K562 (cell line): ENCODE data around the gene ADARB2. TPM values are rescaled to one million over a fixed set of nuclear protein-coding genes. Genes with fewer than 3 reads are reported as not detected.

Source experiments
- ATAC-seq: fragments of 200-7000 bp; cut with Tn5 transposase; 3 replicates; pipeline ENCODE4 v1.9.1; 2020; ENCODE audit warnings: moderate library complexity
- BruUV-seq: library from RNA; stranded (reverse); fragments of 400-500 nt; replicated peaks from 2 replicates; lab custom pipeline; 2021; lab: Mats Ljungman, UMichigan
- CTCF ChIA-PET: fragments of 300-600 bp; formaldehyde crosslinking; extraction: SDS; loops from one replicate; lab custom pipeline; 2021; ENCODE audit warnings: low intra/inter-chr PET ratio; lab: Yijun Ruan, JAX
- POLR2A ChIA-PET: fragments of 300-600, 350-650 bp; sonication (Branson Sonifier 250); formaldehyde crosslinking; extraction: SDS; loops from one replicate; lab custom pipeline; 2021; ENCODE audit warnings: antibody characterized with exemption, inconsistent platforms; lab: Yijun Ruan, JAX
- DNase-seq, 4 experiments: peaks; one replicate each; pipeline versions ENCODE4 v3.0.0 to v3.0.0-alpha.2; 2011 to 2018; ENCODE audit warnings: low spot score in 3 of 4, mixed read lengths in 3 of 4; ENCODE audit errors: extremely low read depth in 1 of 4
- FAIRE-seq: peaks from 2 replicates; lab custom pipeline; 2011; peaks lifted over from hg19 to GRCh38; lab: Jason Lieb, UNC
- H2AFZ ChIP-seq: 2 replicates; pipeline ENCODE4 v1.6.0; 2011; ENCODE audit warnings: low read depth, low read length, control low read depth, inconsistent platforms
- H3K27ac ChIP-seq: fragments of 200-600 bp; 3 replicates; pipeline ENCODE4 v1.8.0; 2011; ENCODE audit warnings: low read depth, mild to moderate bottlenecking, control low read depth, inconsistent platforms, low read length, moderate library complexity, mixed read lengths; ENCODE audit errors: extremely low read depth
- H3K27me3 ChIP-seq, 2 experiments: fragments of 300-600 bp in 1 of 2; 2 replicates in 1 of 2; 3 replicates in 1 of 2; pipeline versions ENCODE4 v1.6.0 to v1.8.0; 2011; ENCODE audit warnings: inconsistent platforms in 2 of 2, low read length in 2 of 2, mild to moderate bottlenecking in 1 of 2, mixed read lengths in 1 of 2, moderate library complexity in 1 of 2; ENCODE audit not compliant: control insufficient read depth in 2 of 2, insufficient read depth in 2 of 2
- H3K36me3 ChIP-seq: fragments of 300-600 bp; 3 replicates; pipeline ENCODE4 v1.8.0; 2011; ENCODE audit warnings: mild to moderate bottlenecking, low read length, inconsistent platforms; ENCODE audit not compliant: control insufficient read depth, insufficient read depth
- H3K4me1 ChIP-seq, 2 experiments: fragments of 200-600 bp in 1 of 2; replicated peaks in 1 of 2; 2 replicates in 1 of 2; 3 replicates in 1 of 2; pipeline versions ENCODE4 v1.5.1 to v1.8.0; 2011; ENCODE audit warnings: inconsistent platforms in 2 of 2, low read length in 2 of 2, mild to moderate bottlenecking in 1 of 2, mixed read lengths in 1 of 2, moderate library complexity in 1 of 2; ENCODE audit not compliant: control insufficient read depth in 2 of 2, insufficient read depth in 2 of 2
- H3K4me2 ChIP-seq: 2 replicates; pipeline ENCODE4 v1.6.1; 2011; ENCODE audit warnings: low read length, control low read depth, inconsistent platforms, mixed read lengths; ENCODE audit not compliant: insufficient read depth
- H3K4me3 ChIP-seq: fragments of 200-600 bp; sonication (generic), shearing (Covaris generic); 2 replicates; pipeline ENCODE4 v1.5.1; 2016; ENCODE audit warnings: control low read depth, inconsistent platforms
- H3K79me2 ChIP-seq: fragments of 200-600 bp; 3 replicates; pipeline ENCODE4 v1.8.0; 2011; ENCODE audit warnings: low read length, inconsistent platforms; ENCODE audit not compliant: control insufficient read depth, insufficient read depth
- H3K9ac ChIP-seq, 2 experiments: 2 replicates each; pipeline versions ENCODE4 v1.6.0 to v1.6.1; 2011; ENCODE audit warnings: low read depth in 2 of 2, low read length in 2 of 2, control low read depth in 1 of 2, inconsistent platforms in 1 of 2, mild to moderate bottlenecking in 1 of 2, mixed read lengths in 1 of 2; ENCODE audit not compliant: insufficient read depth in 1 of 2
- H3K9me1 ChIP-seq: one replicate; pipeline ENCODE4 v1.6.0; 2011; ENCODE audit warnings: inconsistent platforms, mild to moderate bottlenecking, low read length, moderate library complexity; ENCODE audit not compliant: control insufficient read depth, insufficient read depth
- H3K9me3 ChIP-seq: replicated peaks from 2 replicates; pipeline ENCODE4 v1.5.1; 2011; ENCODE audit warnings: low read depth, low read length, inconsistent platforms; ENCODE audit not compliant: control insufficient read depth, insufficient read depth
- H4K20me1 ChIP-seq: replicated peaks from 2 replicates; pipeline ENCODE4 v1.6.1; 2011; ENCODE audit warnings: low read length, inconsistent platforms, mixed read lengths; ENCODE audit not compliant: control insufficient read depth, insufficient read depth
- ATF1 ChIP-seq, 2 experiments: fragments of 450-650 bp in 1 of 2; IDR thresholded peaks; 2 replicates each; pipeline ENCODE4 v1.6.1; 2016; ENCODE audit warnings: missing compliant biosample characterization in 1 of 2, missing genetic modification characterization in 1 of 2
- BCLAF1 ChIP-seq, 2 experiments: fragments of 450-650 bp in 1 of 2; IDR thresholded peaks; 2 replicates each; pipeline ENCODE4 v1.6.1; 2011 to 2017; ENCODE audit warnings: low read depth in 2 of 2, antibody characterized with exemption in 1 of 2, borderline replicate concordance in 1 of 2, low read length in 1 of 2, mild to moderate bottlenecking in 1 of 2, mixed read lengths in 1 of 2; ENCODE audit not compliant: control insufficient read depth in 1 of 2
- BHLHE40 ChIP-seq: IDR thresholded peaks from 2 replicates; pipeline ENCODE4 v1.6.1; 2011; ENCODE audit warnings: low read length, improper control_type of control experiment
- CBFA2T2 ChIP-seq: fragments of 450-650 bp; conservative IDR thresholded peaks from 2 replicates; pipeline ENCODE4 v1.6.1; 2017; ENCODE audit warnings: mild to moderate bottlenecking
- CSDE1 ChIP-seq, 2 experiments: fragments of 450-650 bp; IDR thresholded peaks; 2 replicates each; pipeline ENCODE4 v1.6.1; 2016; ENCODE audit warnings: mild to moderate bottlenecking in 1 of 2
- KDM1A ChIP-seq, 2 experiments: fragments of 450-650 bp; IDR thresholded peaks; 2 replicates each; pipeline ENCODE4 v1.6.1; 2016; ENCODE audit warnings: mild to moderate bottlenecking in 2 of 2
- KLF10 ChIP-seq: fragments of 250-450 bp; sonication (Bioruptor Pico); IDR thresholded peaks from 2 replicates; pipeline ENCODE4 v1.6.1; 2021; ENCODE audit warnings: matching md5 sums
- LEF1 ChIP-seq: fragments of 450-650 bp; IDR thresholded peaks from 2 replicates; pipeline ENCODE4 v1.6.1; 2016; ENCODE audit warnings: mild to moderate bottlenecking
- RAD51 ChIP-seq: fragments of 450-650 bp; IDR thresholded peaks from 2 replicates; pipeline ENCODE4 v1.7.1; 2016; ENCODE audit warnings: low read depth, mild to moderate bottlenecking, borderline replicate concordance
- TAL1 ChIP-seq: fragments of 450-650 bp; IDR thresholded peaks from 2 replicates; pipeline ENCODE4 v1.6.1; 2016; ENCODE audit warnings: mild to moderate bottlenecking
- TFE3 ChIP-seq: fragments of 450-650 bp; formaldehyde crosslinking; IDR thresholded peaks from 2 replicates; pipeline ENCODE4 v1.4.0; 2020; ENCODE audit warnings: mild to moderate bottlenecking, mixed read lengths
- THRA ChIP-seq: fragments of 450-650 bp; IDR thresholded peaks from 2 replicates; pipeline ENCODE4 v1.6.1; 2017; ENCODE audit warnings: mild to moderate bottlenecking, moderate library complexity
- TOE1 ChIP-seq, 2 experiments: fragments of 450-650 bp in 1 of 2; sonication (generic) in 1 of 2; formaldehyde crosslinking in 1 of 2; IDR thresholded peaks; 2 replicates each; pipeline versions ENCODE4 v1.7.1 to v1.8.0; 2016 to 2022; ENCODE audit warnings: borderline replicate concordance in 2 of 2, mild to moderate bottlenecking in 2 of 2, antibody characterized with exemption in 1 of 2, inconsistent platforms in 1 of 2, low read depth in 1 of 2, missing genetic modification reagents in 1 of 2, moderate library complexity in 1 of 2
- USF1 ChIP-seq: sonication (generic); formaldehyde crosslinking; IDR thresholded peaks from 2 replicates; pipeline ENCODE4 v1.9.0; 2022; ENCODE audit warnings: mild to moderate bottlenecking, missing genetic modification reagents
- WGBS: fragments of 100-300 bp; shearing (Covaris generic); methylation state at CpG from one replicate; pipeline ENCODE4 v1.1.6; 2016; ENCODE audit warnings: low coverage, mixed read lengths; ENCODE audit not compliant: insufficient coverage; ENCODE audit errors: missing lambda C conversion rate; 5-methylcytosine and 5-hydroxymethylcytosine counted together
- in situ Hi-C: fragments of 300-500 bp; cut with MboI; formaldehyde crosslinking; loops from 4 replicates; pipeline ENCODE4 v1.15.0; 2018; ENCODE audit warnings: inconsistent platforms, mixed read lengths
- intact Hi-C: fragments of 100-400 bp; cut with micrococcal nuclease; formaldehyde crosslinking; loops from 2 replicates; pipeline ENCODE4 v1.14.2; 2022
- polyA plus RNA-seq, 8 experiments: library from polyadenylated mRNA; depleted of rRNA in 4 of 8; stranded (reverse) in 5 of 8; unstranded in 3 of 8; fragments of >200 nt; fragmentation: Nextera tagmentation in 2 of 8; fragmentation: Illumina TruSeq in 1 of 8; extraction: Ambion mirVana in 2 of 8; extraction: Trizol in 1 of 8; gene quantifications; 2 replicates each; pipeline versions ENCODE4 v1.2.1 to v1.2.3, GENCODE V29; 2011 to 2014; ENCODE audit warnings: inconsistent platforms in 1 of 8, missing spikeins in 1 of 8
- total RNA-seq, 7 experiments: library from RNA; depleted of rRNA in 6 of 7; stranded (reverse); fragments of >200 nt in 6 of 7; fragmentation: Illumina TruSeq in 2 of 7; extraction: Trizol in 2 of 7; gene quantifications; 2 replicates each; pipeline versions ENCODE4 v1.2.1 to v1.2.3, GENCODE V29; 2011 to 2021; ENCODE audit warnings: low replicate concordance in 1 of 7

The ADARB2 gene
- total and polyA plus RNA-seq, 9 of the 15 experiments (the other 6 are each of a cell fraction or from before 2014, with no cell fraction given) = not detected

GRCh38 chr10:1746796-1747195 is 9.5 kb upstream of the ADARB2 start:
- Histone ChIP-seq H3K9me1 (no peaks in the 10 kb centered on the region), H3K4me2 (peak overlapping the region; percentile 18; the same call in 1 of the 2 replicates), H3K36me3 (no peaks in the 10 kb centered on the region), H3K4me3 (no peak overlapping the region), H3K9me3 (no peaks in the 10 kb centered on the region), H3K79me2 (no peaks in the 10 kb centered on the region), H2AFZ (no peak overlapping the region), H3K27ac (no peak overlapping the region), H3K9ac (no peak overlapping the region), H3K4me1 (no peaks in the 10 kb centered on the region), H3K27me3 (peaks cover 0 to 15% of the 10 kb centered on the region in 2 experiments; a peak in 2 of 5 replicates), H4K20me1 (no peaks in the 10 kb centered on the region; the same call in 1 of the 2 replicates)
- CTCF ChIA-PET = no interaction called here
- ATAC-seq (no peak), FAIRE-seq (no peak), DNase-seq (no peak)
- intact Hi-C loops (no loop called here), in situ Hi-C loops (no loop called here)
- POLR2A ChIA-PET = no interaction called here
- WGBS = 18% methylated on average over 25 of the region's 25 CpGs
- BruUV-seq = no TSS peak
- TF ChIP-seq TOE1 (IDR thresholded peaks at IDR 0.05; ENCODE audit: borderline replicate concordance) (peak; percentile 56; the same call in 1 of the 2 replicates), TOE1 (CRISPR knock-in tag; IDR thresholded peaks at IDR 0.05; ENCODE audit: borderline replicate concordance, low read depth) (no peak), BCLAF1 (IDR thresholded peaks at IDR 0.05; ENCODE audit: borderline replicate concordance in 1 of 2, control insufficient read depth in 1 of 2, low read depth in 2 of 2, low read length in 1 of 2) (no peak), LEF1 (no peak), TAL1 (no peak), KLF10 (no peak), TFE3 (CRISPR knock-in tag) (peak; percentile 90), ATF1 (CRISPR knock-in tag; IDR thresholded peaks at IDR 0.05) (no peak), ATF1 (tag; IDR thresholded peaks at IDR 0.05) (peak; percentile 44; the same call in 1 of the 2 replicates), BHLHE40 (peak; percentile 36), RAD51 (peak; percentile 76), THRA (no peak), USF1 (CRISPR knock-in tag) (peak; percentile 68), CBFA2T2 (peak; percentile 33), CSDE1 (IDR thresholded peaks at IDR 0.05) (no peak), KDM1A (IDR thresholded peaks at IDR 0.05) (peak in 1 of 2 experiments; percentile 26; a peak in 1 of 4 replicates)
